OCI-LY7 (cell line): ENCODE data around the gene GGA3.

ENCODE experiments used
- EZH2phosphoT487 ChIP-seq: fragments of 200-600 bp; sonication (generic); IDR thresholded peaks from 2 replicates; pipeline ENCODE4 v1.6.1; 2018; ENCODE audit warnings: low read depth, borderline replicate concordance, mild to moderate bottlenecking, mixed run types, antibody characterized with exemption, low read length, moderate library complexity, mixed read lengths
- TF ChIP-seq, protein P1 (sequence below): fragments of 200-600 bp; sonication (generic); conservative IDR thresholded peaks from 2 replicates; pipeline ENCODE4 v1.5.1; 2014; ENCODE audit warnings: mild to moderate bottlenecking, antibody characterized with exemption, low read length, moderate library complexity, mixed read lengths

DNA sequence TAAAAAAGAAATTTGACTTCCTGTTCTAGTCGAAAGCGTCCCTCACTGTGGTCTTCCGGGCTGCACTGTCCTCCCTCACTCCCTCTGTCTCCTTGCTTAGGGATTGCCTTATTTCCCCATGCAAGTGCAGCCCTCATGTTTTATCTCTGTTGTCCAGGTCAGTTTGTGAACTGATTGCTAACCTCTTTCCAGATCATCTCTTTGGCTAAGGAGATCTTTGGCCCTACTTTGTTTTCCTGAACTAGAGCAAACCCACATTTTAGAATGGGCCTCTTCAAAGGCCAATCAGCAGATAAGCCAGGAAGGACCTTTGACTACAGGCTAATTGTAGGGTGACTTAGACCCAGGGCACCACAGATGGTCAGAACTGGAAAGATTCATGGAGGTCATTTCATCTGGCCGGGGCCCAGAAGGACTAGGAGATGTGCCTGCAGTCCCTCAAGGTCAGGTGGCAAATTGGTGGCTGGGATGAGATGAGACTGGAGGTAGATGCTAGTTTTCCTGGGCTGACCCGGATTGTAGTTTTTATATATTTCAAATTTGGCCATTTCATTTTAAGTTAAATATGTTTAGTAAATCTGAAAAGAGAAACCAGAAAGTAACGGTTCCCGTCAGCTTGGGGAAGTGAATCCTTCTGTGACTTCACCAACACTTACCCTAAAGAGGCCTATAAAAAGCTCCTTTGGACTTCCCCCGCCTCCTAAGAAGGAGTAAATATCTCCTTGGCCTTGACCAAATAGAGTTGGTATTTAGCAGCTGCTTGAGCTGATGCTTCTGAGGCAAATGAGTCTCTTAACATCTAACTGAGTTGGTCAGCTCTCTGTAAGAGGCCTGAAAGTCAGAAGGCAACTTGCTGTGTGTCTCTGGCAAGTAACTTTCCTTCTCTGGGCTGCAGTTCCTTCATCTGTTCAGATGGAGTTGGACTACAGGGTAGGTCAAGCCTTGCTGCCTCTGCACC is 34.1 kb upstream of the GGA3 start:
- TF ChIP-seq, protein P1, sequence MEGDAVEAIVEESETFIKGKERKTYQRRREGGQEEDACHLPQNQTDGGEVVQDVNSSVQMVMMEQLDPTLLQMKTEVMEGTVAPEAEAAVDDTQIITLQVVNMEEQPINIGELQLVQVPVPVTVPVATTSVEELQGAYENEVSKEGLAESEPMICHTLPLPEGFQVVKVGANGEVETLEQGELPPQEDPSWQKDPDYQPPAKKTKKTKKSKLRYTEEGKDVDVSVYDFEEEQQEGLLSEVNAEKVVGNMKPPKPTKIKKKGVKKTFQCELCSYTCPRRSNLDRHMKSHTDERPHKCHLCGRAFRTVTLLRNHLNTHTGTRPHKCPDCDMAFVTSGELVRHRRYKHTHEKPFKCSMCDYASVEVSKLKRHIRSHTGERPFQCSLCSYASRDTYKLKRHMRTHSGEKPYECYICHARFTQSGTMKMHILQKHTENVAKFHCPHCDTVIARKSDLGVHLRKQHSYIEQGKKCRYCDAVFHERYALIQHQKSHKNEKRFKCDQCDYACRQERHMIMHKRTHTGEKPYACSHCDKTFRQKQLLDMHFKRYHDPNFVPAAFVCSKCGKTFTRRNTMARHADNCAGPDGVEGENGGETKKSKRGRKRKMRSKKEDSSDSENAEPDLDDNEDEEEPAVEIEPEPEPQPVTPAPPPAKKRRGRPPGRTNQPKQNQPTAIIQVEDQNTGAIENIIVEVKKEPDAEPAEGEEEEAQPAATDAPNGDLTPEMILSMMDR: no peak
- no peak for TF ChIP-seq EZH2phosphoT487
